K562 (cell line): ENCODE results near the gene KLHL29. TPM values are rescaled to one million over a fixed set of nuclear protein-coding genes. Genes with fewer than 3 reads are reported as not detected.

Experiments used
- ATAC-seq: fragments of 200-7000 bp; cut with Tn5 transposase; 3 replicates; pipeline ENCODE4 v1.9.1; 2020; ENCODE audit warnings: moderate library complexity
- BruUV-seq: library from RNA; stranded (reverse); fragments of 400-500 nt; replicated peaks from 2 replicates; lab custom pipeline; 2021; lab: Mats Ljungman, UMichigan
- CTCF ChIA-PET: fragments of 300-600 bp; formaldehyde crosslinking; extraction: SDS; loops from one replicate; lab custom pipeline; 2021; ENCODE audit warnings: low intra/inter-chr PET ratio; lab: Yijun Ruan, JAX
- POLR2A ChIA-PET: fragments of 300-600, 350-650 bp; sonication (Branson Sonifier 250); formaldehyde crosslinking; extraction: SDS; loops from one replicate; lab custom pipeline; 2021; ENCODE audit warnings: antibody characterized with exemption, inconsistent platforms; lab: Yijun Ruan, JAX
- DNase-seq, 4 experiments: peaks; one replicate each; pipeline versions ENCODE4 v3.0.0 to v3.0.0-alpha.2; 2011 to 2018; ENCODE audit warnings: low spot score in 3 of 4, mixed read lengths in 3 of 4; ENCODE audit errors: extremely low read depth in 1 of 4
- FAIRE-seq: peaks from 2 replicates; lab custom pipeline; 2011; peaks lifted over from hg19 to GRCh38; lab: Jason Lieb, UNC
- H2AFZ ChIP-seq: 2 replicates; pipeline ENCODE4 v1.6.0; 2011; ENCODE audit warnings: low read depth, low read length, control low read depth, inconsistent platforms
- H3K27ac ChIP-seq: fragments of 200-600 bp; 3 replicates; pipeline ENCODE4 v1.8.0; 2011; ENCODE audit warnings: low read depth, mild to moderate bottlenecking, control low read depth, inconsistent platforms, low read length, moderate library complexity, mixed read lengths; ENCODE audit errors: extremely low read depth
- H3K27me3 ChIP-seq, 2 experiments: fragments of 300-600 bp in 1 of 2; 2 replicates in 1 of 2; 3 replicates in 1 of 2; pipeline versions ENCODE4 v1.6.0 to v1.8.0; 2011; ENCODE audit warnings: inconsistent platforms in 2 of 2, low read length in 2 of 2, mild to moderate bottlenecking in 1 of 2, mixed read lengths in 1 of 2, moderate library complexity in 1 of 2; ENCODE audit not compliant: control insufficient read depth in 2 of 2, insufficient read depth in 2 of 2
- H3K36me3 ChIP-seq: fragments of 300-600 bp; 3 replicates; pipeline ENCODE4 v1.8.0; 2011; ENCODE audit warnings: mild to moderate bottlenecking, low read length, inconsistent platforms; ENCODE audit not compliant: control insufficient read depth, insufficient read depth
- H3K4me1 ChIP-seq, 2 experiments: fragments of 200-600 bp in 1 of 2; replicated peaks in 1 of 2; 2 replicates in 1 of 2; 3 replicates in 1 of 2; pipeline versions ENCODE4 v1.5.1 to v1.8.0; 2011; ENCODE audit warnings: inconsistent platforms in 2 of 2, low read length in 2 of 2, mild to moderate bottlenecking in 1 of 2, mixed read lengths in 1 of 2, moderate library complexity in 1 of 2; ENCODE audit not compliant: control insufficient read depth in 2 of 2, insufficient read depth in 2 of 2
- H3K4me2 ChIP-seq: 2 replicates; pipeline ENCODE4 v1.6.1; 2011; ENCODE audit warnings: low read length, control low read depth, inconsistent platforms, mixed read lengths; ENCODE audit not compliant: insufficient read depth
- H3K4me3 ChIP-seq: fragments of 200-600 bp; sonication (generic), shearing (Covaris generic); 2 replicates; pipeline ENCODE4 v1.5.1; 2016; ENCODE audit warnings: control low read depth, inconsistent platforms
- H3K79me2 ChIP-seq: fragments of 200-600 bp; 3 replicates; pipeline ENCODE4 v1.8.0; 2011; ENCODE audit warnings: low read length, inconsistent platforms; ENCODE audit not compliant: control insufficient read depth, insufficient read depth
- H3K9ac ChIP-seq, 2 experiments: 2 replicates each; pipeline versions ENCODE4 v1.6.0 to v1.6.1; 2011; ENCODE audit warnings: low read depth in 2 of 2, low read length in 2 of 2, control low read depth in 1 of 2, inconsistent platforms in 1 of 2, mild to moderate bottlenecking in 1 of 2, mixed read lengths in 1 of 2; ENCODE audit not compliant: insufficient read depth in 1 of 2
- H3K9me1 ChIP-seq: one replicate; pipeline ENCODE4 v1.6.0; 2011; ENCODE audit warnings: inconsistent platforms, mild to moderate bottlenecking, low read length, moderate library complexity; ENCODE audit not compliant: control insufficient read depth, insufficient read depth
- H3K9me3 ChIP-seq: replicated peaks from 2 replicates; pipeline ENCODE4 v1.5.1; 2011; ENCODE audit warnings: low read depth, low read length, inconsistent platforms; ENCODE audit not compliant: control insufficient read depth, insufficient read depth
- H4K20me1 ChIP-seq: replicated peaks from 2 replicates; pipeline ENCODE4 v1.6.1; 2011; ENCODE audit warnings: low read length, inconsistent platforms, mixed read lengths; ENCODE audit not compliant: control insufficient read depth, insufficient read depth
- MLX ChIP-seq, 2 experiments: fragments of 450-650 bp in 1 of 2; sonication (generic) in 1 of 2; formaldehyde crosslinking; conservative IDR thresholded peaks; 2 replicates each; pipeline versions ENCODE4 v1.4.0 to v1.8.1; 2020 to 2022; ENCODE audit warnings: mild to moderate bottlenecking in 1 of 2, missing genetic modification reagents in 1 of 2
- NFIX ChIP-seq: fragments of 250-450 bp; sonication (Bioruptor Pico); IDR thresholded peaks from 2 replicates; pipeline ENCODE4 v1.4.0; 2020; ENCODE audit warnings: low read depth, mild to moderate bottlenecking, moderate library complexity
- PURB ChIP-seq: sonication (generic); formaldehyde crosslinking; IDR thresholded peaks from 2 replicates; pipeline ENCODE4 v1.9.0; 2021; ENCODE audit warnings: low read depth, mild to moderate bottlenecking, missing genetic modification reagents
- ZNF121 ChIP-seq: sonication (generic); formaldehyde crosslinking; conservative IDR thresholded peaks from 2 replicates; pipeline ENCODE4 v1.8.0; 2022; ENCODE audit warnings: missing genetic modification reagents
- ZNF184 ChIP-seq: sonication (generic); formaldehyde crosslinking; IDR thresholded peaks from 2 replicates; pipeline ENCODE4 v1.5.0; 2020; ENCODE audit warnings: missing genetic modification reagents
- ZNF551 ChIP-seq: fragments of 250-450 bp; sonication (Bioruptor Pico); IDR thresholded peaks from 2 replicates; pipeline ENCODE4 v1.5.0; 2021; ENCODE audit warnings: mild to moderate bottlenecking, moderate library complexity
- ZNF764 ChIP-seq: fragments of 250-450 bp; sonication (Bioruptor Pico); IDR thresholded peaks from 2 replicates; pipeline ENCODE4 v1.4.0; 2020; ENCODE audit warnings: low read depth, mild to moderate bottlenecking, moderate library complexity
- WGBS: fragments of 100-300 bp; shearing (Covaris generic); methylation state at CpG from one replicate; pipeline ENCODE4 v1.1.6; 2016; ENCODE audit warnings: low coverage, mixed read lengths; ENCODE audit not compliant: insufficient coverage; ENCODE audit errors: missing lambda C conversion rate; 5-methylcytosine and 5-hydroxymethylcytosine counted together
- in situ Hi-C: fragments of 300-500 bp; cut with MboI; formaldehyde crosslinking; loops from 4 replicates; pipeline ENCODE4 v1.15.0; 2018; ENCODE audit warnings: inconsistent platforms, mixed read lengths
- intact Hi-C: fragments of 100-400 bp; cut with micrococcal nuclease; formaldehyde crosslinking; loops from 2 replicates; pipeline ENCODE4 v1.14.2; 2022
- polyA plus RNA-seq, 8 experiments: library from polyadenylated mRNA; depleted of rRNA in 4 of 8; stranded (reverse) in 5 of 8; unstranded in 3 of 8; fragments of >200 nt; fragmentation: Nextera tagmentation in 2 of 8; fragmentation: Illumina TruSeq in 1 of 8; extraction: Ambion mirVana in 2 of 8; extraction: Trizol in 1 of 8; gene quantifications; 2 replicates each; pipeline versions ENCODE4 v1.2.1 to v1.2.3, GENCODE V29; 2011 to 2014; ENCODE audit warnings: inconsistent platforms in 1 of 8, missing spikeins in 1 of 8
- total RNA-seq, 7 experiments: library from RNA; depleted of rRNA in 6 of 7; stranded (reverse); fragments of >200 nt in 6 of 7; fragmentation: Illumina TruSeq in 2 of 7; extraction: Trizol in 2 of 7; gene quantifications; 2 replicates each; pipeline versions ENCODE4 v1.2.1 to v1.2.3, GENCODE V29; 2011 to 2021; ENCODE audit warnings: low replicate concordance in 1 of 7
- TF ChIP-seq, protein P1 (sequence below): sonication (generic); formaldehyde crosslinking; IDR thresholded peaks from 2 replicates; pipeline ENCODE4 v1.8.1; 2023; ENCODE audit warnings: mild to moderate bottlenecking, missing genetic modification reagents

Gene KLHL29
- total and polyA plus RNA-seq, 9 of the 15 experiments (the other 6 are each of a cell fraction or from before 2014, with no cell fraction given), result 0.03 to 0.31 (median 0.08) TPM; not detected in 1

- no peak for TF ChIP-seq ZNF551 (CRISPR knock-in tag)
- TF ChIP-seq, protein P1, sequence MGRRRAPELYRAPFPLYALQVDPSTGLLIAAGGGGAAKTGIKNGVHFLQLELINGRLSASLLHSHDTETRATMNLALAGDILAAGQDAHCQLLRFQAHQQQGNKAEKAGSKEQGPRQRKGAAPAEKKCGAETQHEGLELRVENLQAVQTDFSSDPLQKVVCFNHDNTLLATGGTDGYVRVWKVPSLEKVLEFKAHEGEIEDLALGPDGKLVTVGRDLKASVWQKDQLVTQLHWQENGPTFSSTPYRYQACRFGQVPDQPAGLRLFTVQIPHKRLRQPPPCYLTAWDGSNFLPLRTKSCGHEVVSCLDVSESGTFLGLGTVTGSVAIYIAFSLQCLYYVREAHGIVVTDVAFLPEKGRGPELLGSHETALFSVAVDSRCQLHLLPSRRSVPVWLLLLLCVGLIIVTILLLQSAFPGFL (CRISPR knock-in tag), result no peak
- TF ChIP-seq ZNF184 (CRISPR knock-in tag), result no peak
- no peak for TF ChIP-seq ZNF764
- no peak for TF ChIP-seq NFIX
- TF ChIP-seq PURB (CRISPR knock-in tag), result no peak
- TF ChIP-seq MLX (CRISPR knock-in tag; conservative IDR thresholded peaks at IDR 0.05), result no peak
- TF ChIP-seq, all 486 proteins: peak for 0
These were observed 114.5 kb downstream of the KLHL29 start (continued) for GRCh38 chr2:23499439-23499838.

- Histone ChIP-seq H3K4me1 (no peaks in the 10 kb centered on the region), H3K27ac (no peak overlapping the region), H3K4me3 (no peak overlapping the region), H3K9me1 (no peaks in the 10 kb centered on the region), H3K79me2 (no peaks in the 10 kb centered on the region), H4K20me1 (0 out of 2 replicates have a peak, but pooled peaks cover 3% of the 10 kb centered on the region), H3K4me2 (no peak overlapping the region), H3K27me3 (peaks cover 40 to 81% of the 10 kb centered on the region in 2 experiments), H3K9me3 (no peaks in the 10 kb centered on the region), H2AFZ (no peak overlapping the region), H3K9ac (no peak overlapping the region), H3K36me3 (no peaks in the 10 kb centered on the region)
- intact Hi-C loops, result no loop called here
- no peak for FAIRE-seq
- ChIA-PET CTCF (no interaction called here), POLR2A (interaction anchor here (0.6 to 0.9 kb wide), 2 partner anchors 15 to 656 kb away, joined by 3 read pairs; no protein-coding TSS in a partner anchor)
- under 1% methylated on average over 12 of the region's 12 CpGs for WGBS
- no peak for ATAC-seq
- TF ChIP-seq ZNF121 (CRISPR knock-in tag), result no peak
- in situ Hi-C loops, result no loop called here
- BruUV-seq, result no TSS peak
- DNase-seq, result no peak
These were observed 115.9 kb downstream of the KLHL29 start for GRCh38 chr2:23500836-23501235.
